GM13976 (cell line): ENCODE measurements around the gene RAD51.

ENCODE experiments used
- DNase-seq: peaks from one replicate; pipeline ENCODE4 v3.0.0; 2012; ENCODE audit warnings: low spot score
- in situ Hi-C: fragments of 300-500 bp; cut with MboI; formaldehyde crosslinking; loops from one replicate; pipeline ENCODE4 v1.12.0; 2022; ENCODE audit warnings: low sequenced_read_pairs, mixed read lengths, inconsistent platforms; ENCODE audit not compliant: unreplicated experiment
- TF ChIP-seq, protein P1 (sequence below): IDR thresholded peaks from 2 replicates; pipeline ENCODE4 v1.5.1; 2012; ENCODE audit warnings: borderline replicate concordance, mild to moderate bottlenecking; ENCODE audit not compliant: insufficient read depth; ENCODE audit errors: extremely low read depth, missing control alignments, control extremely low read depth

RAD51 gene

GRCh38 chr15:40696228-40696627, 1.3 kb downstream of the RAD51 start:
- in situ Hi-C loops = no loop called here
- DNase-seq = no peak
- TF ChIP-seq, protein P1, sequence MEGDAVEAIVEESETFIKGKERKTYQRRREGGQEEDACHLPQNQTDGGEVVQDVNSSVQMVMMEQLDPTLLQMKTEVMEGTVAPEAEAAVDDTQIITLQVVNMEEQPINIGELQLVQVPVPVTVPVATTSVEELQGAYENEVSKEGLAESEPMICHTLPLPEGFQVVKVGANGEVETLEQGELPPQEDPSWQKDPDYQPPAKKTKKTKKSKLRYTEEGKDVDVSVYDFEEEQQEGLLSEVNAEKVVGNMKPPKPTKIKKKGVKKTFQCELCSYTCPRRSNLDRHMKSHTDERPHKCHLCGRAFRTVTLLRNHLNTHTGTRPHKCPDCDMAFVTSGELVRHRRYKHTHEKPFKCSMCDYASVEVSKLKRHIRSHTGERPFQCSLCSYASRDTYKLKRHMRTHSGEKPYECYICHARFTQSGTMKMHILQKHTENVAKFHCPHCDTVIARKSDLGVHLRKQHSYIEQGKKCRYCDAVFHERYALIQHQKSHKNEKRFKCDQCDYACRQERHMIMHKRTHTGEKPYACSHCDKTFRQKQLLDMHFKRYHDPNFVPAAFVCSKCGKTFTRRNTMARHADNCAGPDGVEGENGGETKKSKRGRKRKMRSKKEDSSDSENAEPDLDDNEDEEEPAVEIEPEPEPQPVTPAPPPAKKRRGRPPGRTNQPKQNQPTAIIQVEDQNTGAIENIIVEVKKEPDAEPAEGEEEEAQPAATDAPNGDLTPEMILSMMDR = no peak

DNA sequence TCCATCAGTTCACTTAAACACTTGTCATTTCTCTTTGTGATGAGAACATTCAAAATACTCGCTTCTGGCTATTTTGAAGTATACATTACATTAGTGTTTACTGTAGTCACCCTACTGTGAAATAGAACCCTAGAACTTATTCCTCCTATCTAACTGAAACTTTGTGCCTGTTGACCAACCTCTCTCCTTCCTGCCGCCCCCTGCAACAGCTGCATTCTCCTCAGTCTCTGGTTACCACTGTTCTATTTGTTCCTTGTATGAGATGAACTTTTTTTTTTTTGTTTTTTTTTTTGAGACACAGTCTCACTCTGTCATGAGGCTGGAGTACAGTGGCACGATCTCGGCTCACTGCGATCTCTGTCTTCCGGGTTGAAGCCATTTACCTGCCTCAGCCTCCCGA, 2.9 kb downstream of the RAD51 start:
- in situ Hi-C loops = no loop called here
- TF ChIP-seq, protein P1 = no peak
- no peak for DNase-seq

DNA sequence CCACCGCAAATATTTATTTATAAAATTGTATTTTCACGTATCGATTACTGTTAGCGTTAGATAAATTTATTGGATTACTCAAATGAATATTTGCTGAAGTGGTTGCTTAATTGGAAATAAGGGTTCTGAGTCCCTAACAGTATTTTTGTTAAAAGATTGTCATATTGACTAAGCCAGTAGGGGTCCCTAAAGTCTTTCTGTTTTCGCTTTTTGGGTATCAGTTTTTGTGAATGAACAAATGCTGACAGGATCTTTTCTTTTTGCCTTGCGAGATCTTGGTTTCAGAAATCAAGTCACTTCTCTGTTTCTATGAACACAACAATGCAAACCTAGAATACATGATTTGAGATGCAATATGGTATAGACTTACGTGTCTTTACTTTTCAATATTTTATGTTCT, 7.1 kb downstream of the RAD51 start:
- DNase-seq = peak; percentile 50
- in situ Hi-C loops = no loop called here

GRCh38 chr15:40706121-40706520, 11.1 kb downstream of the RAD51 start:
- DNase-seq = no peak
- in situ Hi-C loops = no loop called here
- TF ChIP-seq, protein P1 = no peak

More for the DNA sequence above, 7.1 kb downstream of the RAD51 start:
- TF ChIP-seq, protein P1 = peak; percentile 15

DNA sequence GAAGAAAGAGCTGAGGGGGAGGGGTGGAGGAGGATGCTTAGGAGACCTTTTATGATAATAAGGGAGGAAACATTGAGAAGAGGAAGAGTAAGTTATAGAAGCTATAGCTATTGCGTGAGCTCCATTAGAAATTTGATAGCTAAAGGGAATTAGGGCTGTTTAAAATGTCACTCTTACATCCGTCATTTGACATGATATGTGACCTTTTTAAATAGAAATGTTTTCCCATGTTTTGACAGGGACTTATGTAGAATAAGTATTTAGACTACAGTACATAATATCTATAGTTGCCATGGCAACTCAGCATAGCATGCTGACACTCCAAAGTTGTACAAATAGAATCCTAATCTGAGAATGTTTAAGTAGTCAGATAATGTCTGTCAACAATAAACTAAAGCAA, 19.2 kb downstream of the RAD51 start:
- TF ChIP-seq, protein P1 = no peak
- DNase-seq = no peak

DNA sequence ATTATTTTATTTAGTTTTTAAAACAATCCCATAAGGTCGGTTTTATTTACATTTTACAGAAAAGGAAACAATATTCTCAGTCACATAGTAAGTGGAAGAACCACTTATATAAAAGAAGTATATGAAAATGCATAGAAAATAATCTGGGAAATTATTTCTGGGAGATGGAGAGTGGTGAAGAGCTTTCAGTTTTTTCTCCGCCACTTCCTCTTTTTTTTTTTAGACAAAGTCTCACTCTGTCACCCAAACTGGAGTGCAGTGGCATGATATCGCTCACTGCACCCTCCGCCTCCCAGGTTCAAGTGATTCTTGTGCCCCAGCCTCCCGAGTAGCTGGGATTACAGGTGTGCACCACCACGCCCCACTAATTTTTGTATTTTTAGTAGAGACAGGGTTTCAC, 21.2 kb downstream of the RAD51 start:
- TF ChIP-seq, protein P1 = no peak
- in situ Hi-C loops = no loop called here
- DNase-seq = no peak

More for the DNA sequence above, 19.2 kb downstream of the RAD51 start:
- in situ Hi-C loops = no loop called here

DNA sequence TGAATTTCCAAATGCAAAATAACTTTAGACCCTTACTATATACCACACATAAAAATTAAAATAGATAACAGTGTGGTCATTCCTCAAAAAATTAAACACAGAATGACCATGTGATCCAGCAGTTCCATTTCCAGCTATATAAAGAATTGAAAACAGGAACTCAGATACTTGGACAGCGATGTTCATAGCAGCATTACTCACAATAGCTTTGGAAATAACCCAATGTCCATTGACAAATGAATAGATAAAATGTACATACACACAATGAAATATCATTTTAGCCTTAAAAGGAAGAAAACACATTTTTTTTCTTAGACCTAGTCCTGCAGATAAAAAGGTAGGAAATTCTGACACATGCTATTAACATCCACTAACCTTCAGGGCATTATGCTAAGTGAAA, 26.7 kb downstream of the RAD51 start:
- in situ Hi-C loops = no loop called here
- TF ChIP-seq, protein P1 = no peak

More for the DNA sequence above, 26.7 kb downstream of the RAD51 start:
- DNase-seq = no peak
